GM23338 (cell line): ENCODE measurements around the gene ZSCAN5A. TPM values are rescaled to one million over a fixed set of nuclear protein-coding genes. Genes with fewer than 3 reads are reported as not detected.

Experiments used
- ATAC-seq: fragments of 200-7000 bp; cut with Tn5 transposase; 3 replicates; pipeline ENCODE4 v1.9.1; 2020
- DNase-seq: peaks from one replicate; pipeline ENCODE4 v3.0.0-alpha.2; 2015; ENCODE audit warnings: low spot score
- H2AFZ ChIP-seq: fragments of 200-600 bp; sonication (generic); 2 replicates; pipeline ENCODE4 v1.8.0; 2016; ENCODE audit warnings: antibody characterized with exemption, mild to moderate bottlenecking, moderate library complexity
- H3F3A ChIP-seq: fragments of 200-600 bp; sonication (generic); replicated peaks from 2 replicates; pipeline ENCODE4 v1.8.0; 2017; ENCODE audit warnings: antibody characterized with exemption, mixed run types, low read depth
- H3K27ac ChIP-seq: fragments of 200-600 bp; sonication (generic); 2 replicates; pipeline ENCODE4 v1.6.1; 2016; ENCODE audit warnings: low read depth
- H3K27me3 ChIP-seq: fragments of 200-600 bp; sonication (generic); 2 replicates; pipeline ENCODE4 v1.8.0; 2016; ENCODE audit warnings: mild to moderate bottlenecking, mixed run types, moderate library complexity; ENCODE audit not compliant: insufficient read depth
- H3K36me3 ChIP-seq: fragments of 200-600 bp; sonication (generic); 2 replicates; pipeline ENCODE4 v1.8.0; 2016; ENCODE audit warnings: mild to moderate bottlenecking; ENCODE audit not compliant: insufficient read depth
- H3K4me1 ChIP-seq: fragments of 200-600 bp; sonication (generic); 2 replicates; pipeline ENCODE4 v1.8.0; 2016; ENCODE audit warnings: mild to moderate bottlenecking, moderate library complexity; ENCODE audit not compliant: insufficient read depth
- H3K4me2 ChIP-seq: fragments of 200-600 bp; sonication (generic); 2 replicates; pipeline ENCODE4 v1.7.1; 2017; ENCODE audit warnings: mixed run types
- H3K4me3 ChIP-seq: fragments of 200-600 bp; sonication (generic); 2 replicates; pipeline ENCODE4 v1.6.1; 2016; ENCODE audit warnings: mixed run types
- H3K79me2 ChIP-seq: fragments of 200-600 bp; sonication (generic); replicated peaks from 2 replicates; pipeline ENCODE4 v1.8.0; 2017; ENCODE audit warnings: mild to moderate bottlenecking; ENCODE audit not compliant: insufficient read depth
- H3K9me2 ChIP-seq: fragments of 200-600 bp; sonication (generic); 2 replicates; pipeline ENCODE4 v1.8.0; 2017; ENCODE audit not compliant: insufficient read depth
- H4K20me1 ChIP-seq: fragments of 200-600 bp; sonication (generic); replicated peaks from 2 replicates; pipeline ENCODE4 v1.8.0; 2017; ENCODE audit warnings: mild to moderate bottlenecking; ENCODE audit not compliant: insufficient read depth
- H3K27ac Mint-ChIP-seq: 2 replicates; pipeline ENCODE4 v1.8.0; 2020; ENCODE audit warnings: inconsistent platforms, mild to moderate bottlenecking, moderate library complexity, mixed read lengths
- H3K27me3 Mint-ChIP-seq: 3 replicates; pipeline ENCODE4 v1.8.0; 2022; ENCODE audit warnings: low read depth, mild to moderate bottlenecking, moderate library complexity, mixed read lengths, inconsistent platforms; ENCODE audit not compliant: insufficient read depth, poor library complexity
- H3K36me3 Mint-ChIP-seq: 3 replicates; pipeline ENCODE4 v1.8.0; 2021; ENCODE audit warnings: low read depth, mild to moderate bottlenecking, inconsistent platforms, moderate library complexity, mixed read lengths
- H3K4me1 Mint-ChIP-seq: 3 replicates; pipeline ENCODE4 v1.8.0; 2020; ENCODE audit warnings: mild to moderate bottlenecking, inconsistent platforms, mixed read lengths
- H3K4me3 Mint-ChIP-seq: 3 replicates; pipeline ENCODE4 v1.8.0; 2021; ENCODE audit warnings: moderate library complexity, mild to moderate bottlenecking, inconsistent platforms, mixed read lengths
- H3K9me3 Mint-ChIP-seq: 3 replicates; pipeline ENCODE4 v1.8.0; 2020; ENCODE audit warnings: moderate library complexity, mild to moderate bottlenecking, inconsistent platforms, mixed read lengths
- EZH2 ChIP-seq: fragments of 200-600 bp; sonication (generic); IDR thresholded peaks from one replicate; pipeline ENCODE4 v1.8.0; 2017; ENCODE audit warnings: antibody characterized with exemption, mild to moderate bottlenecking, low read depth; ENCODE audit not compliant: unreplicated experiment
- EZH2phosphoT487 ChIP-seq: fragments of 200-600 bp; sonication (generic); IDR thresholded peaks from one replicate; pipeline ENCODE4 v1.8.1; 2018; ENCODE audit warnings: antibody characterized with exemption; ENCODE audit not compliant: unreplicated experiment
- JUNB ChIP-seq: IDR thresholded peaks from one replicate; pipeline ENCODE4 v1.6.1; 2016; ENCODE audit warnings: antibody characterized with exemption; ENCODE audit not compliant: unreplicated experiment
- NANOG ChIP-seq: IDR thresholded peaks from 2 replicates; pipeline ENCODE4 v1.6.1; 2016; ENCODE audit warnings: antibody characterized with exemption, borderline replicate concordance
- POLR2AphosphoS5 ChIP-seq: IDR thresholded peaks from 2 replicates; pipeline ENCODE4 v1.6.1; 2016; ENCODE audit warnings: antibody characterized with exemption, low read depth
- STAT1 ChIP-seq: IDR thresholded peaks from one replicate; pipeline ENCODE4 v1.6.1; 2016; ENCODE audit warnings: antibody characterized with exemption; ENCODE audit not compliant: unreplicated experiment
- ZNF114 ChIP-seq: fragments of 250-450 bp; sonication (Bioruptor Pico); IDR thresholded peaks from 2 replicates; pipeline ENCODE4 v1.5.0; 2020; ENCODE audit warnings: mild to moderate bottlenecking, moderate library complexity
- ZNF331 ChIP-seq: fragments of 250-450 bp; sonication (Bioruptor Pico); IDR thresholded peaks from 2 replicates; pipeline ENCODE4 v1.5.0; 2020; ENCODE audit warnings: low read depth, mild to moderate bottlenecking, moderate library complexity
- ZNF462 ChIP-seq: fragments of 250-450 bp; sonication (Bioruptor Pico); IDR thresholded peaks from 2 replicates; pipeline ENCODE4 v1.5.0; 2020; ENCODE audit warnings: mild to moderate bottlenecking, moderate library complexity
- polyA plus RNA-seq: library from polyadenylated mRNA; unstranded; fragments of >200 nt; fragmentation: Nextera tagmentation; extraction: Ambion mirVana; gene quantifications from 2 replicates; pipeline ENCODE4 v1.2.1, GENCODE V29; 2016
- total RNA-seq: library from RNA; depleted of rRNA; stranded (reverse); fragments of >200 nt; shearing (Covaris generic); gene quantifications from 2 replicates; pipeline ENCODE4 v1.2.3, GENCODE V29; 2014
- TF ChIP-seq, protein P1 (sequence below), 2 experiments: fragments of 200-600 bp in 1 of 2; sonication (generic) in 1 of 2; conservative IDR thresholded peaks; 2 replicates each; pipeline versions ENCODE4 v1.5.1 to v1.6.1; 2016 to 2017; ENCODE audit warnings: antibody characterized with exemption in 2 of 2, low read depth in 2 of 2, mild to moderate bottlenecking in 2 of 2, moderate library complexity in 1 of 2
- TF ChIP-seq, protein P2 (sequence below): IDR thresholded peaks from 2 replicates; pipeline ENCODE4 v1.6.1; 2016; ENCODE audit warnings: antibody characterized with exemption

Gene ZSCAN5A
- total and polyA plus RNA-seq, 2 experiments from 2014 or later = 10.2 to 12.5 TPM

DNA sequence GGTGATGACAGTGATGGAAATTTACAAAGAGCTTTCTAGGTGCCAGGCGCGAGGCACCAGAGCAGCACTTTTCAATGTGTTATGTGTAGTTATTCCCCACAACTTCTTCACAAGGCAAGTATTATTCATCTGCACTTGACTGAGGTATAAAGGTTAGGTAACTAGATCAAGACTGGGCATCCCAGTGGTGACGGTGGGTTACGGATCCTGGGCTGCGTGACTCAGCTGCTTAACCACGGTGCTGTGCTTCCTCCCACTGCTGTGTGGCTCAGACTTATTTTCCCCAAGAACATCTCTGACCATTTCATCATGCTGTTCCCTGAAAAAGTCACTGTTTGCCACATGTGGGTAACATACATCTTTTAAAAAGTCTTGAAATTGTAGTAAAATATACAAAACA is 22.8 kb downstream of the ZSCAN5A start:
- no peak for DNase-seq
- Histone ChIP-seq H3K36me3 (no peaks in the 10 kb centered on the region), H3K79me2 (no peaks in the 10 kb centered on the region), H3K27me3 (no peaks in the 10 kb centered on the region), H3K27ac (no peak overlapping the region), H3K9me2 (no peaks in the 10 kb centered on the region; the same call in 1 of the 2 replicates), H3K4me1 (no peaks in the 10 kb centered on the region), H3K4me3 (no peak overlapping the region), H2AFZ (no peak overlapping the region), H4K20me1 (no peaks in the 10 kb centered on the region; the same call in 1 of the 2 replicates), H3F3A (no peaks in the 10 kb centered on the region), H3K4me2 (no peak overlapping the region)
- Mint-ChIP-seq H3K4me1 (no peaks in the 10 kb centered on the region), H3K9me3 (peaks cover 4% of the 10 kb centered on the region; the same call in 2 of the 3 replicates), H3K4me3 (no peak overlapping the region), H3K27ac (no peak overlapping the region), H3K27me3 (peaks cover 13% of the 10 kb centered on the region), H3K36me3 (peaks cover 26% of the 10 kb centered on the region)
- ATAC-seq = no peak
- no peak for TF ChIP-seq ZNF331 (CRISPR knock-in tag)
- TF ChIP-seq, protein P1, sequence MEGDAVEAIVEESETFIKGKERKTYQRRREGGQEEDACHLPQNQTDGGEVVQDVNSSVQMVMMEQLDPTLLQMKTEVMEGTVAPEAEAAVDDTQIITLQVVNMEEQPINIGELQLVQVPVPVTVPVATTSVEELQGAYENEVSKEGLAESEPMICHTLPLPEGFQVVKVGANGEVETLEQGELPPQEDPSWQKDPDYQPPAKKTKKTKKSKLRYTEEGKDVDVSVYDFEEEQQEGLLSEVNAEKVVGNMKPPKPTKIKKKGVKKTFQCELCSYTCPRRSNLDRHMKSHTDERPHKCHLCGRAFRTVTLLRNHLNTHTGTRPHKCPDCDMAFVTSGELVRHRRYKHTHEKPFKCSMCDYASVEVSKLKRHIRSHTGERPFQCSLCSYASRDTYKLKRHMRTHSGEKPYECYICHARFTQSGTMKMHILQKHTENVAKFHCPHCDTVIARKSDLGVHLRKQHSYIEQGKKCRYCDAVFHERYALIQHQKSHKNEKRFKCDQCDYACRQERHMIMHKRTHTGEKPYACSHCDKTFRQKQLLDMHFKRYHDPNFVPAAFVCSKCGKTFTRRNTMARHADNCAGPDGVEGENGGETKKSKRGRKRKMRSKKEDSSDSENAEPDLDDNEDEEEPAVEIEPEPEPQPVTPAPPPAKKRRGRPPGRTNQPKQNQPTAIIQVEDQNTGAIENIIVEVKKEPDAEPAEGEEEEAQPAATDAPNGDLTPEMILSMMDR (conservative IDR thresholded peaks at IDR 0.05; ENCODE audit: low read depth in 2 of 2) = no peak

DNA sequence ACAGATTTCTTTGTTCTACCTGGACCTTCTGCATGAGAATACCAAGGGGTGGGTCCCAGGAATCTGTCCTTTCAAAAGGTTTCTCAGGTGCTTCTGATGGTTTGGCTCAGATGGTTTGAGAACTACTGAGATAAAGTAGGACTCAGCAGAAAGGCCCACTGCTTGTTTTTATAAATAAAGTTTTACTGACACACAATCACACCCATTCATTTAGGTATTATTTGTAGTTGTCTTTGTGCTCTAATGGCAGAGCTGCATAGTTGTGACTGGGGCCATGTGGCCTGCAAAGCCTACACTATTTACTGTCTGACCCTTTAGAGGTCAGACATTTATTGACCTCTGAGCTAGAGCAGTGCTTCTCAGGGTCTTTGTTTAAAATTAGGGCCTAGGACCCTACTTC is 24.5 kb downstream of the ZSCAN5A start:
- Histone ChIP-seq H3K4me3 (no peak overlapping the region), H3K27me3 (no peaks in the 10 kb centered on the region), H3K9me2 (no peaks in the 10 kb centered on the region; the same call in 1 of the 2 replicates), H4K20me1 (no peaks in the 10 kb centered on the region), H3K36me3 (no peaks in the 10 kb centered on the region), H3K4me1 (no peaks in the 10 kb centered on the region), H3K79me2 (no peaks in the 10 kb centered on the region), H3K27ac (no peak overlapping the region), H2AFZ (no peak overlapping the region), H3F3A (no peaks in the 10 kb centered on the region), H3K4me2 (no peak overlapping the region)
- Mint-ChIP-seq H3K4me1 (no peaks in the 10 kb centered on the region), H3K27ac (no peak overlapping the region), H3K36me3 (peaks cover 23% of the 10 kb centered on the region), H3K4me3 (no peak overlapping the region), H3K9me3 (peaks cover 4% of the 10 kb centered on the region; the same call in 2 of the 3 replicates), H3K27me3 (peaks cover 12% of the 10 kb centered on the region)
- no peak for DNase-seq
- ATAC-seq = no peak
- TF ChIP-seq POLR2AphosphoS5 (no peak), ZNF331 (CRISPR knock-in tag) (no peak), EZH2phosphoT487 (no peak), ZNF462 (CRISPR knock-in tag) (no peak), STAT1 (no peak), EZH2 (no peak), NANOG (no peak), JUNB (no peak), ZNF114 (CRISPR knock-in tag) (no peak)
- TF ChIP-seq, protein P2, sequence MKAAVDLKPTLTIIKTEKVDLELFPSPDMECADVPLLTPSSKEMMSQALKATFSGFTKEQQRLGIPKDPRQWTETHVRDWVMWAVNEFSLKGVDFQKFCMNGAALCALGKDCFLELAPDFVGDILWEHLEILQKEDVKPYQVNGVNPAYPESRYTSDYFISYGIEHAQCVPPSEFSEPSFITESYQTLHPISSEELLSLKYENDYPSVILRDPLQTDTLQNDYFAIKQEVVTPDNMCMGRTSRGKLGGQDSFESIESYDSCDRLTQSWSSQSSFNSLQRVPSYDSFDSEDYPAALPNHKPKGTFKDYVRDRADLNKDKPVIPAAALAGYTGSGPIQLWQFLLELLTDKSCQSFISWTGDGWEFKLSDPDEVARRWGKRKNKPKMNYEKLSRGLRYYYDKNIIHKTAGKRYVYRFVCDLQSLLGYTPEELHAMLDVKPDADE = no peak
- TF ChIP-seq, protein P1 (conservative IDR thresholded peaks at IDR 0.05; ENCODE audit: low read depth in 2 of 2) = no peak
